Renal cortex interstitium (tissue), 11 donors: ENCODE data around the gene RASSF5. TPM values are rescaled to one million over a fixed set of nuclear protein-coding genes. Genes with fewer than 3 reads are reported as not detected.
A peak's percentile ranks its signal among the peaks of the same experiment; 100 is the strongest.

ENCODE experiments used
- DNase-seq, 11 donors: peaks; one replicate each; pipeline ENCODE4 v3.0.0-alpha.2; 2013; ENCODE audit warnings: low read depth in 9 of 11, low spot score in 4 of 11; ENCODE audit errors: extremely low read depth in 1 of 11
- polyA plus RNA-seq, 3 donors: library from polyadenylated mRNA; unstranded; fragments of 120-200 nt; gene quantifications; one replicate each; pipeline ENCODE4 v1.2.1, GENCODE V29; 2013; ENCODE audit not compliant: insufficient read length in 3 of 3

Gene RASSF5
- polyA plus RNA-seq, 3 donors = 4.5 to 6.1 (median 5.0) TPM

DNA sequence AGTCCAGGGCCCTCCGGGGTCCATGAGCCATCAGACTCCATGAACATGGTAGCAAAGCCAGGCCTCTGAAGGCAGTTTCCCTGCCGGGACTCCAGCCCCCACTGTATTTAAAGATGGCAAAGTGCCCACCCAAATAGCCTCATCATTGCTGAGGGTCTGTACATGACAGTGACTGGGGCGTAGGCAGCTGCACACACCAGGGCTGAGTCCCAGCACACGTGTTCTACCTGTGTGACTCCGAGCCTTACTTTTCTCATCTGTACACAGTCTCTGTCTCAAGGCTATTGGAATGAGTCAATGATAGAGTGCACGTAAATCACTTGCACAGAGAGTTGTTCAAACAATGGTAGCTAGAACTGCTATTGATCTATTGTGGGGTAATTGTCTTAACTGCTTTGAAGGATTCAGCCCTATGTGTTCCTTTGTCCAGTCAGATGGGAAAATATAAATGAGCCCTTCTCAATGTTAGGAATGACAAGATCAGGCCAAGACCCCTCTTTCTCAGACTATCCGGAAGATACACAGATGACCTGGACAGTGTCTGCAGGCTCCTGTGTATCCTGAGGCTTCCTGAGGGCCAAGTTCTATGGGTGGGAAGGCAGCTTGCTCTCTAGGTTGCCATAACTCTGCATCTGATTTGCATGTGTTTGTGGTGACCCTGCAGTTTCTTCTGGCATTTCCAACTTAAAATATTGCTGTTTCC is 48.9 kb downstream of the RASSF5 start:
- DNase-seq = no peak

DNA sequence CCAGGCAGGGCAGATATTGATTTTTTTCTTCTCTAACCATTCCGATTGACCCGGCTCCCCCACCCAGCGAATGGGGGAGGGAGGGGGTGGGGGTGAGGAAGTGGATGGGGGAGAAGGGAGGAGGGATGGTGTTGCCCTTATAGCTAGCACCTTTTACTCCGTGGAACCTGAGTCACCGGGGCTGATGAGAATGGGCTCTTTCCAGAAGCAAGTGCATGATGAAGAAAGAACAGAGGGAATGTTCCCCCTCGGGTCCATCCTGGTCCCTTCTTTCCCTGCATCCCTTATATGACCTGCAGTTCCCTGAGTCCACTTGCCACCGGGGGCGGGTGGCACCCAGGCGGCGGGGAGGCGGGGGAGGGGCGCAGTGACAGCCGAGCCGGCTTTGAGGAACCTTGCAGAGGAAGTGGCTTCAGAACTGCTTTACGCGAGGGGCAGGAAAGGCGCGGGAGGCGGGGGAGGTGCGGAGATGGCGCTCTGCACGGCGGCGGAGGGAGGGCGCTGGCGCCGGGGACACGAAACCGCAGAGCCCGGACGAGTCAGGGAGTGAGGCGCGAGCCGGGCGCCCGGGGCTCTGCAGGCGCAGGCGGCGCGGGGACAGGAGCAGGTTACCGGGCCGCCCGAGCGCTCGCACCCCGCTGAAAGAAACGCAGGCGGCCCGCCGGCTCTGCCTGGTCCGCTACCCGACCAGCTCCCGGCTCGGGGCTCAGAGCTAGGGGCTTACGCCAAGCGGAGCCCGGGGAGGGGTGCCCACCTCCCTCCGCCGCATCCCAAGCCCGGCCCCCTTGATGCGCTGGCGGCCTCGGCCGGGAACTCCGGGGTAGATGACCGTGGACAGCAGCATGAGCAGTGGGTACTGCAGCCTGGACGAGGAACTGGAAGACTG is 49.7 kb downstream of the RASSF5 start:
- DNase-seq = peak in 8 of 11 donors; percentile 37 to 61 (median 56)

GRCh38 chr1:206557636-206558473 is 50.5 kb downstream of the RASSF5 start:
- DNase-seq = no peak

- DNase-seq = no peak
Measured at GRCh38 chr1:206558794-206559671, 51.7 kb downstream of the RASSF5 start.

GRCh38 chr1:206559672-206559995 is 52.3 kb downstream of the RASSF5 start:
- DNase-seq = no peak

- peak in 2 of 11 donors; percentile 33 to 34 for DNase-seq
Measured at GRCh38 chr1:206560007-206560716, 52.8 kb downstream of the RASSF5 start.

GRCh38 chr1:206563367-206564207 is 56.3 kb downstream of the RASSF5 start:
- DNase-seq = no peak

- no peak for DNase-seq
Measured at GRCh38 chr1:206565995-206566394, 58.7 kb downstream of the RASSF5 start.

GRCh38 chr1:206566999-206567398 is 59.7 kb downstream of the RASSF5 start:
- DNase-seq = no peak

- DNase-seq = no peak
Measured at GRCh38 chr1:206568256-206568655, 60.9 kb downstream of the RASSF5 start.

- DNase-seq = no peak
Measured at GRCh38 chr1:206568779-206569352, 61.5 kb downstream of the RASSF5 start.

GRCh38 chr1:206569556-206569955 is 62.2 kb downstream of the RASSF5 start:
- DNase-seq = no peak

GRCh38 chr1:206570529-206570928 is 63.2 kb downstream of the RASSF5 start:
- DNase-seq = no peak

- DNase-seq = no peak
Measured at GRCh38 chr1:206572835-206573234, 65.5 kb downstream of the RASSF5 start.

DNA sequence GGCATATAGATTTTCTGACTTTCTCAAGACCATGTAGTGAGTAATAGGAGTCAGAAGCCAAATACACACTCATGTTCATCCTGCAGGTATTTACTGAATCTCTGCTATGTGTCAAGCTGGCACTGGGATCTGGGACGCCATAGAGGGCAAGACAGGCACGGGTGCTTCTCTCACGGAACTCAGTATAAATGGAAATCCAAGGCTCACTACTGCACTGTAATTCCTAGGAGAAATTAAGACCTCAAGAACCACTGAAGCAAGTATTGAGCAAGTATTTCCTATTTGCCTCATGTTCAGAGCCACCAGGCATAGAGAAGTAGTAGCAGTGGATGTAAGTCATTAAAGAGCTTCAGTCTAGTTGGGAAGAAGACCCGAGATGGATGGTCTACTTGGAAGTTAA is 66.0 kb downstream of the RASSF5 start:
- DNase-seq = no peak

DNA sequence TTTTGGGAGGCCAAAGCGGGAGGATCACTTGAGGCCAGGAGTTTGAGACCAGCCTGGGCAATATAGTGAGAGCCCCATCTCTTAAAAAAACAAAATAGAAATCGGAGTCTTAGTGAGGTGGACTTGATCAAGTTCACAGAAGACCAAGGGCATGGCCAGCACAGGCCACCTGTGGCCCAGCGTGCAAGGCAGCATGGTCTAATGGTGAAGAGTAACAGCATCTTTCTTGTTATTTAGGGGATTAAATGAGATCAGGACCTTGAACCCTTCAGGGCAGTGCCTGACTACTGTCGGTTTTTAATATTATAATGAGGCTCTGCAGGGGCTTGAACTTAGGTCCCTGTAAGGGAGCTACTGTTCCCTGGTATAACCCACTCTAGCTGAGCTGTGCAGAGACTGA is 66.4 kb downstream of the RASSF5 start:
- no peak for DNase-seq
